Measurements from ENCODE around the gene MYCN.
"Not testable (repeated sequence)": the region's sequence is repeated elsewhere in the genome, so short reads cannot be mapped to it uniquely, and the experiment has no call there.

Gene MYCN

DNA sequence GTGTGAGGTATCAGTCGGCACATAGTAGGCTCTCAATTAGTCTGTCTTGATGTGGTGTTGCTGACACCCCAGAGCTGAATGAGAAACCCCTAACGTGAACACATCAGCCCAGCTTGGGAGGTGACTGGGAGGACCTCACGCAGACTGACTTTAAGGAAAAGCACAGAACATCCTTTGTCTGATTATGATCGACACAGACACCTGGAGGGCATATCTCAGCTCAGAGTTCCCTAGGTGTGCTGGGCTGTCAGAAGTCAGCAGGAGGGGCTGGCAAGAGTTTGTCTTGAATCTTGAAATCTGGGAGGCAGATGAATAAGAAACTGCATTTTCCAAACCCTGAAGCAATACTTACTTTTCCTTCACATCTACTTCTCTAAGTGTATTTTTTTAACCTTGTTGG, 16.8 kb upstream of the MYCN start:
- no peaks in the 10 kb centered on the region for H3K9me3 ChIP-seq (ENCODE audit: insufficient read depth, low read depth, low read length)
- no peak overlapping the region for H3K9ac ChIP-seq (ENCODE audit: low read depth, low read length)
- H3K4me1 ChIP-seq (ENCODE audit: insufficient read depth, low read length) = peaks cover 6% of the 10 kb centered on the region; the same call in 1 of the 2 replicates
- H3K27me3 ChIP-seq (ENCODE audit: insufficient read depth, low read length) = no peaks in the 10 kb centered on the region
- 94% methylated on average over 4 of the region's 4 CpGs for WGBS
- no peak overlapping the region for H3K27ac ChIP-seq (ENCODE audit: low read depth, low read length)
- H3K36me3 ChIP-seq (ENCODE audit: insufficient read depth, low read length) = no peaks in the 10 kb centered on the region
- H3K4me3 ChIP-seq (ENCODE audit: low read length) = no peak overlapping the region

DNA sequence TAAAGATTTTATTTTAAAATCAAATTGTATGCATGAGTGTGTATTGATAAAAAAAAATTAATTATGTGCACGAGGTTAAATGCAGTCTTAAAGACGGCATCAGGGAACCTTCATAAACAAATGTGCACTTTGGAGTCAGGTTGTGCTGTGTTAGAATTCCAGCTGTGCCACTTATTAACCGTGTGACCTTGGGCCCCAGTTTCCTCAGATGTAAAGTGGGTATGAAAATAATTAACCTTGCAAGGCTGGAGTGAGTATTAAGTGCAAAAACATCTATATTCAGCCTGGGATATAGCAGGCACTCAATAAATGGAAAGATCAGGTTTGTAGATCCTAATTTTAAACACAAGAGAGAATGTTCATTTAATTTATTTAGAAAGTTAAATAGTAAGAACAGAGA, 14.5 kb upstream of the MYCN start:
- Histone ChIP-seq H3K36me3 (ENCODE audit: insufficient read depth, low read length) (no peaks in the 10 kb centered on the region), H3K4me1 (ENCODE audit: insufficient read depth, low read length) (peaks cover 6% of the 10 kb centered on the region; the same call in 1 of the 2 replicates)
- 89% methylated on average over 3 of the region's 3 CpGs for WGBS

DNA sequence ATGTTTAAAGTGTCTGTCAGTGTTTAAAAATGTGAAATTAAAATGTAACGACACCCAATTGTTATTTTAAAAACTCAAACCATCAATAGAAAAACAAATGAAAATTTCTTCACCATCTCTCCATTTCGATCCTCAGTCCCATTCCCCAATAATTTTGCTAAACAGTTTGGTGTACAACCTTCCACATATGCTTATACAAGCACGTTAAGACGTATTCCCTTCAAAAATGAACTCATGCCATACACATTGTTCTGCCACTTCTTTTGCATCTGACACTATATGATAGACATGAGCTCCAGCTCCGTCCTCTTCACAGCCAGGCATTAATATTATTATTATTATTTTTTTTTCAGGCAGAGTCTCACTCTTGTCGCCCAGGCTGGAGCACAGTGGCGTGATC, 14.1 kb upstream of the MYCN start:
- Histone ChIP-seq H3K4me3 (ENCODE audit: low read length) (no peak overlapping the region), H3K27ac (ENCODE audit: low read depth, low read length) (no peak overlapping the region), H3K36me3 (ENCODE audit: insufficient read depth, low read length) (no peaks in the 10 kb centered on the region), H3K9me3 (ENCODE audit: insufficient read depth, low read depth, low read length) (0 out of 2 replicates have a peak, but pooled peaks cover 3% of the 10 kb centered on the region), H3K4me1 (ENCODE audit: insufficient read depth, low read length) (peaks cover 6% of the 10 kb centered on the region; the same call in 1 of the 2 replicates), H3K27me3 (ENCODE audit: insufficient read depth, low read length) (no peaks in the 10 kb centered on the region), H3K9ac (ENCODE audit: low read depth, low read length) (no peak overlapping the region)
- 95% methylated on average over 6 of the region's 7 CpGs for WGBS

More for the DNA sequence above, 14.5 kb upstream of the MYCN start:
- no peak overlapping the region for H3K4me3 ChIP-seq (ENCODE audit: low read length)
- H3K9ac ChIP-seq (ENCODE audit: low read depth, low read length) = no peak overlapping the region
- H3K9me3 ChIP-seq (ENCODE audit: insufficient read depth, low read depth, low read length) = 0 out of 2 replicates have a peak, but pooled peaks cover 1% of the 10 kb centered on the region
- H3K27me3 ChIP-seq (ENCODE audit: insufficient read depth, low read length) = no peaks in the 10 kb centered on the region
- H3K27ac ChIP-seq (ENCODE audit: low read depth, low read length) = no peak overlapping the region

DNA sequence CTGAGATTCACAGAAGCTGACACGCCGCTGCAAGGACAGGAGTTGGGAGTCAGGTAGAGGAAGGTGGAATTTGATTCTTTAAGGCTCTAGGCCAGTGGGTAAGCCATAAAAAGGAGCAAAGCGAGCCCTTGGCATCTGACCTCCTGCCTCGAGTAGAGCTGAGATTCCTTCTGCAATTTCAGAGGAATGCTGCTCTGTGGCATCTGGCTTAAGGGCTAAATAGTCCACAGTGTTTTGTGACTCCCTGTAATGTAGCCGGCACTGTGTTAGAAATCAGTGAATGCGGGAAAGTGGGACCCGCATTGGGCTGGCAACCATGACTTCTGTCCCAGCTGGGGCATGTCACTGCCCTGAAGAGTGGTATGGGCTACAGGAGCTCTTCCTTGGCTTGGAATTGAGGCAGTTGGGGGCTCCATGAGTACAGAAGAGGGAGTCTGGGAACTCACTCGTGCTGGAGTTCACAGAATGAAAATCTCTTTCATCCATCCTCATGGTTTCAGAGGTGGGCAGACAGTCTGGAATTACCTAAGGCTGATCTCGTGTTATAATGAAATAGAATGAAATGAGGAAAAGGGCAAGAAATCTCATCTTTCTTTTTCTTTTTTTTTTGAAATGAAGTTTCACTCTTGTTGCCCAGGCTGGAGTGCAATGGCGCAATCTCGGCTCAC, 12.7 kb upstream of the MYCN start:
- Histone ChIP-seq H3K9me3 (ENCODE audit: insufficient read depth, low read depth, low read length) (0 out of 2 replicates have a peak, but pooled peaks cover 3% of the 10 kb centered on the region), H3K9ac (ENCODE audit: low read depth, low read length) (no peak overlapping the region), H3K36me3 (ENCODE audit: insufficient read depth, low read length) (no peaks in the 10 kb centered on the region), H3K4me1 (ENCODE audit: insufficient read depth, low read length) (peaks cover 6% of the 10 kb centered on the region; the same call in 1 of the 2 replicates), H3K27ac (ENCODE audit: low read depth, low read length) (no peak overlapping the region), H3K4me3 (ENCODE audit: low read length) (no peak overlapping the region), H3K27me3 (ENCODE audit: insufficient read depth, low read length) (no peaks in the 10 kb centered on the region)
- WGBS = 90% methylated on average over 11 of the region's 11 CpGs

DNA sequence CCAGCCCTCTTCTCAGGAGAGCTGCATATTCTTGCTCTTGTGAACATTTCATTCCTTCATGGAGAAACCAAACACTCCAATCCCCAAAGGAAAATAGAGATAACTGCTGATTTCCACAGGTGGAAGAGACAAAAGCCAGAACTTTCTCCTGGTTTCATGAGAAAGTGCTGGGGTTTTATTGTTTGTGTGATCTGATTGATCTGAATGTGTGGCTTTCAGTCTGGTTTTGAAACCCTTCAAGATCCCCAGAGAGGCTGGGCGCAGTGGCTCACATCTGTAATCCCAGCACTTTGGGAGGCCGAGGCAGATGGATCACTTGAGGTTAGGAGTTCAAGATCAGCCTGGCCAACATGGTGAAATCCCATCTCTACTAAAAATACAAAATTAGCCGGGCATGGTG, 11.3 kb upstream of the MYCN start:
- H3K27me3 ChIP-seq (ENCODE audit: insufficient read depth, low read length); H3K36me3 ChIP-seq (ENCODE audit: insufficient read depth, low read length); H3K27ac ChIP-seq (ENCODE audit: low read depth, low read length); H3K9ac ChIP-seq (ENCODE audit: low read depth, low read length); H3K4me1 ChIP-seq (ENCODE audit: insufficient read depth, low read length); H3K9me3 ChIP-seq (ENCODE audit: insufficient read depth, low read depth, low read length); H3K4me3 ChIP-seq (ENCODE audit: low read length): not testable (repeated sequence)
- 95% methylated on average over 3 of the region's 3 CpGs for WGBS

DNA sequence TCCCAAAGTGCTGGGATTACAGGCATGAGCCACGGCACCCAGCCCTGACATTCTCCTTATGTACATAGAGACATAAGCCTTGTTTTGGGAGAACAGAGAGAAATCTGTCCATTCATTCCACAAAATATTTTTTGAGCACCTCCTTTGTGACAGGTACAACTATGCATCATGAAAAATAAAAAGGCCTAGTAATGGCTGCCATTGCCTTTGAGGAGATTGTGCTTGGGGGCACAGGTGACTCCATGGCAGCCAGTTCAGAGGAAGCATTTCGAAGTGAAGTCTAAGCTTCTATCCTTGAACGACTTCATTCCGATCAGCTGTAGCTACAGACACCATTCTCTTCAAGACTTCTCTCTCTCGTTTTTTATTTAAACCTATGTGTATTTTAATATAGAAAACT, 10.5 kb upstream of the MYCN start:
- no peaks in the 10 kb centered on the region for H3K27me3 ChIP-seq (ENCODE audit: insufficient read depth, low read length)
- no peak overlapping the region for H3K9ac ChIP-seq (ENCODE audit: low read depth, low read length)
- H3K36me3 ChIP-seq (ENCODE audit: insufficient read depth, low read length) = no peaks in the 10 kb centered on the region
- no peak overlapping the region for H3K4me3 ChIP-seq (ENCODE audit: low read length)
- peaks cover 6% of the 10 kb centered on the region; the same call in 1 of the 2 replicates for H3K4me1 ChIP-seq (ENCODE audit: insufficient read depth, low read length)
- H3K9me3 ChIP-seq (ENCODE audit: insufficient read depth, low read depth, low read length) = 0 out of 2 replicates have a peak, but pooled peaks cover 3% of the 10 kb centered on the region
- 93% methylated on average over 4 of the region's 5 CpGs for WGBS
- no peak overlapping the region for H3K27ac ChIP-seq (ENCODE audit: low read depth, low read length)

DNA sequence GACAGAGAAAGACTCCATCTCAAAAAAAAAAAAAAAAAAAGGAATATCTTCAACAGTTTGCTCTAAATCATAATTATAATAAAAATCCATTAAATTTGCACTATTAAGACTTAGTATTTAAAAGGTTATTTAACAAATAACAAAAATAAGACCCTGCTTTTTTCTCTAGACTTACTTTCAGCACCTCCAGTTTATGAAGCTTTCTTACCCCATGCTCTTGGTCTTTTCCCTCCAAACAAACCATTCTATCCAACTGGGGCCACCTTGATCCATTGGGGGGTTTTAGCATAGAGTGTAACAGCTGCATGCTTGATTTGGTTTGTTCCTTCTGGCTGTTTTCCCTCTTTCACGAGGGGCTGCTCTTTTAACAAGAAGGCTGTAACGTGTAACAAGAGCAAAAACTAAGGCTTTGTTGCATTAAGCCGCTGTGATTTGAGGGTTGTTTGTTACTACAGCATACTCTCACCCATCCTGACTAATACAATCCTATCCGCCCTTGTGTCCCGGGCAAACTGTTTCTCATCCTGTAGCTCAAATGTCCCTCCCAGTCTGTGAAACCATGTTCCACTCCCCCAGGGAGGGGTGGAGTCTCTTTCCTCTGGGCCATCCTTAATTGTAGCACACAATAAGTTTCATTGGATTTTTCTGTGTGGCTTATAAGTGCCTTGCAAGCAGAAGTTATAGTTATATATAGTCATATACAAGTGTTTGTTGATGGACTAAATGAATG, 9.6 kb upstream of the MYCN start:
- WGBS = 89% methylated on average over 5 of the region's 5 CpGs
- no peak overlapping the region for H3K9ac ChIP-seq (ENCODE audit: low read depth, low read length)

DNA sequence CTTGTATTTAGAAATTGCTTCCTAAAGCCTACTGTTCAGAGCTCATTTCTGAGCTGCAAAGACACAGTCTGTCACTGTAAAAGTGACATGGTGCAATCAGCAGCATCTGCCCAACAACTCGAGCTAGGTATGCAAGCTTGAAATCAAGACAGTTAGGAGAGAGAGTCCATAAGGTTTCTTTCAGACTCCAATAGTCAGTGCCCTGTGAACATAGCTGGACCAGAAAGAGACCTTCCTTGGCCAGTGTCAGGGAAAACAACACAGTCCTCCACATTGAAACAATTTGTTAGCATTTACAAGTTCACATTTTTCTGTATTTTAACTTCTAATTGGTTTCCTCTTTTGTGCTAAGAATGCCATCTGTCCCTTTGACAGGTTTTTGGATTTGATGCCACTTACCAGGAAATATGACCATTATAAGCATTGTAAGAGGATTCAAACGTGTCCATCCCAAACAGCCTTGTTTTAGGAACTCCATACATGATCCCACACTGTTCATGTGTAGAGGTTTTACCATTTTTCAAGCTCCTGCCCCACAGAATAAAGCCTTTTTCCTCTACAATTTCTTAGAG, 8.9 kb upstream of the MYCN start:
- Histone ChIP-seq H3K27me3 (ENCODE audit: insufficient read depth, low read length) (no peaks in the 10 kb centered on the region), H3K27ac (ENCODE audit: low read depth, low read length) (no peak overlapping the region), H3K4me3 (ENCODE audit: low read length) (no peak overlapping the region), H3K9ac (ENCODE audit: low read depth, low read length) (no peak overlapping the region), H3K9me3 (ENCODE audit: insufficient read depth, low read depth, low read length) (0 out of 2 replicates have a peak, but pooled peaks cover 3% of the 10 kb centered on the region), H3K36me3 (ENCODE audit: insufficient read depth, low read length) (no peaks in the 10 kb centered on the region), H3K4me1 (ENCODE audit: insufficient read depth, low read length) (peaks cover 18% of the 10 kb centered on the region)
- WGBS = 85% methylated on average over 2 of the region's 2 CpGs

More for the DNA sequence above, 9.6 kb upstream of the MYCN start:
- no peak overlapping the region for H3K27ac ChIP-seq (ENCODE audit: low read depth, low read length)
- H3K36me3 ChIP-seq (ENCODE audit: insufficient read depth, low read length) = no peaks in the 10 kb centered on the region
- H3K4me3 ChIP-seq (ENCODE audit: low read length) = no peak overlapping the region
- H3K9me3 ChIP-seq (ENCODE audit: insufficient read depth, low read depth, low read length) = 0 out of 2 replicates have a peak, but pooled peaks cover 3% of the 10 kb centered on the region
- no peaks in the 10 kb centered on the region for H3K27me3 ChIP-seq (ENCODE audit: insufficient read depth, low read length)
- peaks cover 12% of the 10 kb centered on the region for H3K4me1 ChIP-seq (ENCODE audit: insufficient read depth, low read length)

DNA sequence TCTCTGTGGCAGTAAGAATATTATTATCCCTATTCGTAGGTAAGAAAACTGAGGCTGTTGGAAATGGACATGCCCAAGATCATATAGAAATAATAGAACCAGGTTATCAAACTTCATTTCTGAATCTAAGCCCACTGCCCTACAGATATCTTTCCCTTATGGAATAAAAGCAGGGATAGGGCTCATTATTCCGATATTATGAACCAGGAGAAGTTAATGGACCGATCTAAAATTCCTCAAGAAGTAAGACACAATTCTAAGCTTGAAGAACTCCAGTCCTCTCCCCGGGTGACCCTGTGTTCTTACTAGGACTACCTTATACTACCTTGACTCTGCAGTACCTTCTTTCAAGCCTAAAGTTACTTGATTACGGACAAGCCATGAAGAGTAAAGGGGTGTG, 8.4 kb upstream of the MYCN start:
- H3K36me3 ChIP-seq (ENCODE audit: insufficient read depth, low read length) = no peaks in the 10 kb centered on the region
- H3K27me3 ChIP-seq (ENCODE audit: insufficient read depth, low read length) = no peaks in the 10 kb centered on the region
- H3K9ac ChIP-seq (ENCODE audit: low read depth, low read length) = no peak overlapping the region
- H3K9me3 ChIP-seq (ENCODE audit: insufficient read depth, low read depth, low read length) = 0 out of 2 replicates have a peak, but pooled peaks cover 3% of the 10 kb centered on the region
- no peak overlapping the region for H3K4me3 ChIP-seq (ENCODE audit: low read length)
- peaks cover 24% of the 10 kb centered on the region for H3K4me1 ChIP-seq (ENCODE audit: insufficient read depth, low read length)
- WGBS = 98% methylated on average over 3 of the region's 5 CpGs
- H3K27ac ChIP-seq (ENCODE audit: low read depth, low read length) = no peak overlapping the region

DNA sequence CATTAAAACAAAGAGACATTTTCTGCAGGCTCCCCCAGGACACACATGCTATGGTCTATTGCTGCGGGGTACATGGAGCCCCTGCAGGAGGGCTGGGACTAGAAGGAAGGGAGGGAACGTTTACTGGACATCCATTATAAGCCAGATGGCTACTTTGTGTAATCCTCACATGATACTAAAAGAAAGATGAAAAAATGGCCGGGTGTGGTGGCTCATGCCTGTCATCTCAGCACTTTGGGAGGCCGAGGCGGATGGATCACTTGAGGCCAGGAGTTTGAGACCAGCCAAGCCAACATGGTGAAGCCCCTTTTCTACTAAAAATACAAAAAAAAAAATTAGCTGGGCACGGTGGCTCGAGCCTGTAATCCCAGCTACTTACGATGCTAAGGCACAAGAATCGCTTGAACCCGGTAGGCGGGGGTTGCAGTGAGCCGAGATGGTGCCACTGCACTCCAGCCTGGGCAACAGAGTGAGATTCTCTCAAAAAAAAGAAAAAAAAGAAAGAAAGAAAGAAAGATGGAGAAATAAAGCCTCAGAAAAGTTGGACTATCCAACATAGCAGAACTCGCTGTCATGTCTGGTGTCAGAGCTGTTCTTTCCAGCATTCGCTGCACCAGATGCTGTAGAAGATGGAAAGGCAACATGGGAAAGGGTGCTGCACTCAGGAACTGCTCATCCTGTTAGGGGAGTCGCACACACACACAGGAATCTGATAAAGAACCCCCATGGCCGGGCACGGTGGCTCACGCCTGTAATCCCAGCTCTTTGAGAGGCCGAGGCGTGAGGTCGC, 7.8 kb upstream of the MYCN start:
- WGBS = 94% methylated on average over 20 of the region's 21 CpGs
- no peak overlapping the region for H3K4me3 ChIP-seq (ENCODE audit: low read length)
- H3K27ac ChIP-seq (ENCODE audit: low read depth, low read length) = no peak overlapping the region
- no peaks in the 10 kb centered on the region for H3K27me3 ChIP-seq (ENCODE audit: insufficient read depth, low read length)
- H3K4me1 ChIP-seq (ENCODE audit: insufficient read depth, low read length) = peaks cover 22% of the 10 kb centered on the region
- 0 out of 2 replicates have a peak, but pooled peaks cover 3% of the 10 kb centered on the region for H3K9me3 ChIP-seq (ENCODE audit: insufficient read depth, low read depth, low read length)
- H3K36me3 ChIP-seq (ENCODE audit: insufficient read depth, low read length) = no peaks in the 10 kb centered on the region
- no peak overlapping the region for H3K9ac ChIP-seq (ENCODE audit: low read depth, low read length)
